Measurements from ENCODE around the gene CNTNAP2. TPM values are rescaled to one million over a fixed set of nuclear protein-coding genes. Genes with fewer than 3 reads are reported as not detected.

Gene CNTNAP2
- total RNA-seq, 2 experiments from 2014 or later = not detected

- H3K4me3 Mint-ChIP-seq = no peak overlapping the region
- ChIA-PET POLR2A (no interaction called here), CTCF (no interaction called here)
- DNase-seq (no peak), ATAC-seq (no peak)
- no peak overlapping the region for H3K27ac Mint-ChIP-seq
- H3K36me3 Mint-ChIP-seq (ENCODE audit: low read depth) = no peaks in the 10 kb centered on the region
- no peaks in the 10 kb centered on the region for H3K9me3 Mint-ChIP-seq (ENCODE audit: insufficient read depth)
- no peaks in the 10 kb centered on the region for H3K4me1 Mint-ChIP-seq (ENCODE audit: low read depth)
- H3K27me3 Mint-ChIP-seq (ENCODE audit: low read depth) = peaks cover 2% of the 10 kb centered on the region
These were observed 2046.2 kb downstream of the CNTNAP2 start for GRCh38 chr7:148162808-148163207.

- H3K4me1 Mint-ChIP-seq (ENCODE audit: low read depth) = no peaks in the 10 kb centered on the region
- no peaks in the 10 kb centered on the region for H3K36me3 Mint-ChIP-seq (ENCODE audit: low read depth)
- DNase-seq = no peak
- ChIA-PET CTCF (no interaction called here), POLR2A (no interaction called here)
- no peak for ATAC-seq
- peaks cover 2% of the 10 kb centered on the region for H3K27me3 Mint-ChIP-seq (ENCODE audit: low read depth)
- H3K27ac Mint-ChIP-seq = no peak overlapping the region
- H3K4me3 Mint-ChIP-seq = no peak overlapping the region
- H3K9me3 Mint-ChIP-seq (ENCODE audit: insufficient read depth) = no peaks in the 10 kb centered on the region
These were observed 2046.6 kb downstream of the CNTNAP2 start for GRCh38 chr7:148163246-148163645.

DNA sequence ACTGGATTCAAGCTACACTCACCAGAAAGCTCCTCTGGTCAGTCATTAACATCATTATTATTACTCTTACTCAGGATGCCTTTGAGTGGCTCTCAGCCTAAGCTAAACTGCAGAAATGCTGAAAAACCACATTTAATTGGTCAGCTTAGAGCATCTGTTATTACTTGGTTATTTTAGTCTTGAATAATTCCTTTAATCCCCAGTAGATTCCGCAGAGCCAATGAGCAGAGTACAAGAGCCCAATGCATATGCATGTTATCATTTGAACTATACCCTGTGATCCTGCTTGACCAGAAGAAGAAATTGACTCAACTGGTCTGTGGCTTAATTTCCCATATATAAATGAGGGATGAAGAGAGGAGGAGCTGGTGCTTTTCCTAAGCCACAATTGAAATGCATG, 2056.3 kb downstream of the CNTNAP2 start:
- ChIA-PET CTCF (no interaction called here), POLR2A (no interaction called here)
- Mint-ChIP-seq H3K27ac (no peak overlapping the region), H3K4me1 (ENCODE audit: low read depth) (no peaks in the 10 kb centered on the region), H3K27me3 (ENCODE audit: low read depth) (no peaks in the 10 kb centered on the region), H3K9me3 (ENCODE audit: insufficient read depth) (no peaks in the 10 kb centered on the region), H3K36me3 (ENCODE audit: low read depth) (no peaks in the 10 kb centered on the region), H3K4me3 (no peak overlapping the region)
- DNase-seq (no peak), ATAC-seq (no peak)

DNA sequence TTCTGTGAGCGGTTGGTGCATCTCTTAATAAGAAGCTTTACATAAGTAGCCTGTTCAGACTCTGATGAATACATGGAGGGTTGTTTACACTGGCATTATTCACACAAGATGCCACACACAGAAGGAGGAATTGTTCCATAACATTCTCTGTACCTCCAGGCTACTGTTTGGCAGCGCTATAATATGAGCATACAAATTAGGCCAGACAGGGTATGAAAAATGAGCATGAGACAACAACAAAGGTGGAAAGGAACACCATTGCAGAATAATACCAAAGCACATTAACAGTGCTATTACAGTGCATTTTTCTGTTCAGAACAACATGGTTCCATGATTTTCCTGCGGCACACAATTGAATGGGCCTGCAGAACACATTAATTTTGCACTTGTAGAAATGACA, 2056.8 kb downstream of the CNTNAP2 start:
- Mint-ChIP-seq H3K36me3 (ENCODE audit: low read depth) (no peaks in the 10 kb centered on the region), H3K4me3 (no peak overlapping the region), H3K4me1 (ENCODE audit: low read depth) (no peaks in the 10 kb centered on the region), H3K27ac (no peak overlapping the region), H3K27me3 (ENCODE audit: low read depth) (no peaks in the 10 kb centered on the region), H3K9me3 (ENCODE audit: insufficient read depth) (no peaks in the 10 kb centered on the region)
- ChIA-PET POLR2A (no interaction called here), CTCF (no interaction called here)
- DNase-seq (no peak), ATAC-seq (no peak)

- no peak for ATAC-seq
- H3K4me1 Mint-ChIP-seq (ENCODE audit: low read depth) = no peaks in the 10 kb centered on the region
- no peak overlapping the region for H3K4me3 Mint-ChIP-seq
- no peaks in the 10 kb centered on the region for H3K36me3 Mint-ChIP-seq (ENCODE audit: low read depth)
- no peak for DNase-seq
- POLR2A ChIA-PET = no interaction called here
- H3K9me3 Mint-ChIP-seq (ENCODE audit: insufficient read depth) = no peaks in the 10 kb centered on the region
- no peaks in the 10 kb centered on the region for H3K27me3 Mint-ChIP-seq (ENCODE audit: low read depth)
- no peak overlapping the region for H3K27ac Mint-ChIP-seq
- CTCF ChIA-PET = no interaction called here
These were observed 2057.8 kb downstream of the CNTNAP2 start for GRCh38 chr7:148174376-148174775.

GRCh38 chr7:148175512-148175911, 2058.9 kb downstream of the CNTNAP2 start:
- Mint-ChIP-seq H3K9me3 (ENCODE audit: insufficient read depth) (no peaks in the 10 kb centered on the region), H3K36me3 (ENCODE audit: low read depth) (no peaks in the 10 kb centered on the region), H3K4me1 (ENCODE audit: low read depth) (no peaks in the 10 kb centered on the region), H3K27me3 (ENCODE audit: low read depth) (no peaks in the 10 kb centered on the region), H3K4me3 (no peak overlapping the region), H3K27ac (no peak overlapping the region)
- DNase-seq (no peak), ATAC-seq (no peak)
- POLR2A ChIA-PET = no interaction called here
- CTCF ChIA-PET = no interaction called here

DNA sequence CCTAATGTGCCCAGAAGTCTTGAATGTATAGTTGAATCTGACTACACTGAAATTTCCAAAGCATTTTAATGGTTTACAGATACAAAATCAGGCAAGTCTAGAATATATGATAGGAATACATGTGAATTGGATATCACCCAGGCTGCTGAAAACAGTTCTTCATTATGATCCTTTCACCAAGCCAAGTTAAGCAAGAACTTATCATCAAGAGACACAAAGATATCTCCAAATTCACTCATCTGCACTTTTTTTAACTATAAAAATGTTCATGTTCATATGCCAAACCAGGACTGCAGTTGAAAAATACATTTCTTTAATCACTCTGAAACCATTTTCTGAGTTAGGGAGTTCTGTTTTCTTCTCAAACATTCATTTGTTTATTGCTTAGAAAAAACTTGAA, 2061.4 kb downstream of the CNTNAP2 start:
- no peak overlapping the region for H3K27ac Mint-ChIP-seq
- DNase-seq (no peak), ATAC-seq (no peak)
- POLR2A ChIA-PET = no interaction called here
- no peaks in the 10 kb centered on the region for H3K36me3 Mint-ChIP-seq (ENCODE audit: low read depth)
- H3K9me3 Mint-ChIP-seq (ENCODE audit: insufficient read depth) = no peaks in the 10 kb centered on the region
- no peaks in the 10 kb centered on the region for H3K4me1 Mint-ChIP-seq (ENCODE audit: low read depth)
- CTCF ChIA-PET = no interaction called here
- no peak overlapping the region for H3K4me3 Mint-ChIP-seq
- no peaks in the 10 kb centered on the region for H3K27me3 Mint-ChIP-seq (ENCODE audit: low read depth)

- H3K4me1 Mint-ChIP-seq (ENCODE audit: low read depth) = no peaks in the 10 kb centered on the region
- no peak overlapping the region for H3K4me3 Mint-ChIP-seq
- no peak overlapping the region for H3K27ac Mint-ChIP-seq
- DNase-seq (no peak), ATAC-seq (no peak)
- H3K27me3 Mint-ChIP-seq (ENCODE audit: low read depth) = peaks cover 2% of the 10 kb centered on the region
- CTCF ChIA-PET = no interaction called here
- no peaks in the 10 kb centered on the region for H3K9me3 Mint-ChIP-seq (ENCODE audit: insufficient read depth)
- no peaks in the 10 kb centered on the region for H3K36me3 Mint-ChIP-seq (ENCODE audit: low read depth)
- POLR2A ChIA-PET = no interaction called here
These were observed 2063.5 kb downstream of the CNTNAP2 start for GRCh38 chr7:148180075-148180474.

DNA sequence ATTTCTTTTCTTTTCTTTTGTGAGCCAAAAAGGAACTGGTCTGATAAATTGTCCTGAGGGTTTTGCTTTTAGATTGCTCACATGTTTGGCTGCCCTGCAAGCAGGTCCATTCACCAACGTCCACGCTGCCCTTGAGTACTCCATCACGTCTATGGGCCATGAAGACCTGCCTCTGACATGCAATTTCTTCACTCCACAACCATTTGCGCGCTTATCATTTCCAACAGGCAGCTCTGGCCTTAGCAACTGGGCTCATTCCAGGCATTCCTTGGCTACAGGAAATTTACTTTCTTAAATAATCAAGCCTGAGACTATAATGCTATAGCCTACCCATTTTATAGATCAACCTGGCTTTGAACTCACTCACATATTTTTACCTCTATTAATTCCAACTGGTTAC, 2065.7 kb downstream of the CNTNAP2 start:
- no peak for DNase-seq
- H3K4me3 Mint-ChIP-seq = no peak overlapping the region
- no peak overlapping the region for H3K27ac Mint-ChIP-seq
- peaks cover 2% of the 10 kb centered on the region for H3K27me3 Mint-ChIP-seq (ENCODE audit: low read depth)
- no peak for ATAC-seq
- CTCF ChIA-PET = no interaction called here
- POLR2A ChIA-PET = no interaction called here
- no peaks in the 10 kb centered on the region for H3K9me3 Mint-ChIP-seq (ENCODE audit: insufficient read depth)
- no peaks in the 10 kb centered on the region for H3K36me3 Mint-ChIP-seq (ENCODE audit: low read depth)
- H3K4me1 Mint-ChIP-seq (ENCODE audit: low read depth) = no peaks in the 10 kb centered on the region

DNA sequence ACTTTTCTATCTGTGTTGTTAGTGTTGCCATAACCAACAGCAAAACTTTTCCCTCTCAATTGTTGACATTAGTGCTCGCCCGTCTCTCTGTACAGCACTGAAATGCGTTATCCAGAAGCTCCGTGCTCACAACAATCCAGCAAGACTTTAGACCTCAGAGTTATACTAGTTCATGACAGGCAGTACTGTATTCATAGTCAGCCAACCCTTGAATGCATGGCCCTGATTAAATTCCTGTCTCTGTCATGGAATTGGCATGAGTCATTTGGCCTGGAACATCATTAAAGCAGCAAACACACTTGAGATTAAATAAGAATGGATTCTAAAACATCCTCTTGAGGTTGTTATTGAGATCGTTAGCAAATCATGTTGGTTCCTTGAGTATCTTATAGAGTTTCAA, 2068.4 kb downstream of the CNTNAP2 start:
- Mint-ChIP-seq H3K27ac (no peak overlapping the region), H3K27me3 (ENCODE audit: low read depth) (peaks cover 2% of the 10 kb centered on the region), H3K4me3 (no peak overlapping the region), H3K36me3 (ENCODE audit: low read depth) (no peaks in the 10 kb centered on the region), H3K4me1 (ENCODE audit: low read depth) (no peaks in the 10 kb centered on the region), H3K9me3 (ENCODE audit: insufficient read depth) (no peaks in the 10 kb centered on the region)
- ChIA-PET POLR2A (no interaction called here), CTCF (no interaction called here)
- no peak for DNase-seq
- ATAC-seq = no peak

DNA sequence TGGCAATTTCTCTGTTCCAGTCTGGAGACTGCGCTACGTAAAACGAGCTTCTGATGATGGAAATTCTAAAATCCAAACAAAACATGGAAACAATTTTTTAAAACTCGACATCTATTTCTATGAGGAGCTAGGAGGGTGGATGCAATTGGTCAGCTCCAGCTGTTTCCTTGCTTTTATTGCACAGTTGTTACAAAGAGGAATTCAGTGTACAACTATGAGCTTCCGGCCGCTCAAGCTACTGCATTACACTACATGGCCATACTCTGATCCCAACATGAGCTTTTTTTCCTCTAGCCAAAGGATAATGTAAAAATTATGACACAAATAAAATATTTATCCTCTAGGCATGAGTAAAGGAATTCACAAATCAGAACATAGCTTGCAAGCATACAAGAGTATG, 2070.9 kb downstream of the CNTNAP2 start:
- Mint-ChIP-seq H3K4me1 (ENCODE audit: low read depth) (no peaks in the 10 kb centered on the region), H3K36me3 (ENCODE audit: low read depth) (no peaks in the 10 kb centered on the region), H3K9me3 (ENCODE audit: insufficient read depth) (no peaks in the 10 kb centered on the region), H3K27ac (no peak overlapping the region), H3K4me3 (no peak overlapping the region), H3K27me3 (ENCODE audit: low read depth) (peaks cover 2% of the 10 kb centered on the region)
- no peak for ATAC-seq
- ChIA-PET CTCF (interaction anchor here (1.1 kb wide), 1 partner anchor 17 kb away, joined by 3 read pairs; no protein-coding TSS in a partner anchor), POLR2A (no interaction called here)
- no peak for DNase-seq

DNA sequence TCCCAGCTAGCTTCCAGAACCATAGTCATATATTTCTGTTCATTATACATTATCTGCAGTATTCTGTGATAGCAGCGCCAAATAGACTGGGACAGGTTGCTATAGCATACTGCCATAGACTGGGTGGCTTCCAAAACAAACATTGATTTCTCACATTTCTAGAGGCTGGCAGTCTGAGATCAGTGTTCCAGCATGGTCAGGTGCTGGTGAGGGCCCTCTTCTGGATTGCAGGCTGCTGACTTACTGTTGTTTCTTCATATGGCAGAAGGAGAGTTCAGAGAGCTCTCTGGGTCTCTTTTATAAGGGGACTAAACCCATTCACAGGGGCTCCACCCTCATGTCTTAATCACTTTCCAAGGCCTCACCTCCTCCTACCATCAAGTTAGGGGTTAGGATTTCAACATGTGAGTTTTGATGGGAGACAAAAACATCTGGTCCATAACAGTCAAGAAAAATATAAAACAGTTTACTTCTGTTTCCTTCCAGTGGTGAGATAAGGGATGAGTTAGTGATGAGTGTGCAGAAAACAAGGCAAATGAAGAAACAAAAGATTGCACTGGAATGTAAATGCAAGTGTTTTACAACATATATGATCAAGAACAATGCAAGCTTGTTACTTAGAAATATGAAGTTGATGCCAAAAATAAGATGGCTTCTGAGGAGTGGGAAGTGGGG, 2074.9 kb downstream of the CNTNAP2 start:
- Mint-ChIP-seq H3K27me3 (ENCODE audit: low read depth) (no peaks in the 10 kb centered on the region), H3K4me3 (no peak overlapping the region), H3K9me3 (ENCODE audit: insufficient read depth) (no peaks in the 10 kb centered on the region), H3K4me1 (ENCODE audit: low read depth) (no peaks in the 10 kb centered on the region), H3K27ac (no peak overlapping the region), H3K36me3 (ENCODE audit: low read depth) (no peaks in the 10 kb centered on the region)
- POLR2A ChIA-PET = no interaction called here
- DNase-seq (no peak), ATAC-seq (no peak)
- CTCF ChIA-PET = no interaction called here

- no peak for DNase-seq
- Mint-ChIP-seq H3K27ac (no peak overlapping the region), H3K36me3 (ENCODE audit: low read depth) (no peaks in the 10 kb centered on the region), H3K4me1 (ENCODE audit: low read depth) (no peaks in the 10 kb centered on the region), H3K4me3 (no peak overlapping the region), H3K27me3 (ENCODE audit: low read depth) (no peaks in the 10 kb centered on the region), H3K9me3 (ENCODE audit: insufficient read depth) (no peaks in the 10 kb centered on the region)
- ChIA-PET CTCF (no interaction called here), POLR2A (no interaction called here)
- ATAC-seq = no peak
These were observed 2075.9 kb downstream of the CNTNAP2 start for GRCh38 chr7:148192491-148192890.
